Activated effector memory CD4-positive, alpha-beta T cell treated with anti-CD3 and anti-CD28 coated beads, Interleukin-2, amount 50 U/mL, for 16 hours (primary cell): Measurements from ENCODE around the gene PSMD1.

Experiments
- DNase-seq: peaks from one replicate; pipeline ENCODE4 v3.0.0-alpha.2; 2020

The PSMD1 gene

GRCh38 chr2:231189171-231189530, 132.5 kb downstream of the PSMD1 start:
- no peak for DNase-seq

DNA sequence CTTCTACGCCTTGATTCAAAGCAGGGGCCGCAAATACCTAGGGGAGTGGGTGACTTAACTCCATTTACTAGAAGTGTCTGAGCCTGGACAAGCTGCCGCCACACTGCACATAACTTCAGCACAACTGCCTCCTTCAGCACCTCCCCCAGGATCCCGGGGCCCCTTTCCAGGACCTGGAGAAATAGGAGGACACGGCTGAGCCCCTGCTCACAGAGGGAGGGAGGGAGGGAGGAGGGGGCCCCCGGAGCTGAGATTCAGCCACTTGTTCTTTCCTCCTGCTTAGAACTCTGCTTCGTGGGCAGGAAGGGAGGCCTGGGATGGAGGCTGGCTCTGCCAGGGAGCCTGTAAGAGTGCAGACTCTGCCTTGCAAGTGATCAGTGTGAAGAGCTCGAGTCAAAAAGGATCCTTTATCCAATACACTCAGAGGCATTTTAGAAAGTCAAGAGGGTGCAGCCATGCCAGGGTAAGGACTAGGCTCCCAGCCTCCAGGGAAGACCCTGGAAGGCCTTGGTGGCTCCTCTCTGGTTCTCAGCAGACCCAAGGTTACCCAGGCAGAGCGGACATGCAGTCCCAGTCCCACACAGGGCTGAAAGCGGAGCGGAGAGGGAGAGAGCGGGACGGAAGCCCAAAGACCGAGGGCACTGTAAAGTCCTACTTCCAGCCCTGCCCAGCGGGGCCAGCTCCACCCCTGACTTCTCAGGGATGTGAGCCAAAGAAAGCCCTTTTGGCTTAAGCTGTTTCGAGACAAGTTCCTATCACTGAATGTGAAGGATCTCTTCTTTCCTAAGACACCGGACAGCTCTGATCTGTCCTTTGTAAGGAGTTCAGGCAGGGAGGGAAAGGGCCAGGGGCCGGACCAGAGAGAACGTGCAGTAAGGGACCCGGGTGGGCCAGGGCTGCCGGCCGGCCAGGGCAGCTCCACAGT, 133.2 kb downstream of the PSMD1 start:
- DNase-seq, result no peak

DNA sequence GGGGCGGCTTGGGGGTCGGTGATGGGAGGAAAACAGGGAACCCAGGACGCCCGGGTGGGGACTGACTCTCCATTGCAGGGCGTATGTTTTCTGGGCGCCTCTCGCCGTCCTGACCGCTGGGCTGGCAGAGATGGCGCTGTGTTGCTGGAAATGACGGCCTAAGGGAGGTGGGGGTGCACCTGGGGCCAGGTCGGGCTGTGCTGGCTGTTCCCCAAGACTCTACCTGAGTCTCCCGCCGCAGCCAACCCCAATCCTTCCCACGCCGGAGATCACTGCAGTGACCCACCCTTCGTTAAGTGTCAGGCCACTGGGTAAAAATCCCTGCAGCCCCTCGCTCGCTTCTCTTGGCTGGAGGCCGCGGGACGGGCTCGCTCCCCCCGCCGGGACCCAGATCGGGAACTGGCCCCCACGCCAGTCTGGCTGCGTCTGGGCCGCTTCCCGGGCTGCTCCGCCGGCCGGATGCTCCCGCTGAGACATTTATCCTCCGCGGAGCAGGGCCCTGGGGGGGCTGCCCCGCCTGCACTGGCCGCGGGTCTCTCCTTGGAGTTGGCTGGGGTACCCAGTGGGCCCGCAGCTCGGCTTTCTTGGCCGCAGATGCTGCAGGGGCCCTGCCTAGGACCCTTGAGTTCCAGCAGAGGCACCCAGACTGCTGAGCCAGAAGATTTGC, 134.0 kb downstream of the PSMD1 start:
- no peak for DNase-seq

DNA sequence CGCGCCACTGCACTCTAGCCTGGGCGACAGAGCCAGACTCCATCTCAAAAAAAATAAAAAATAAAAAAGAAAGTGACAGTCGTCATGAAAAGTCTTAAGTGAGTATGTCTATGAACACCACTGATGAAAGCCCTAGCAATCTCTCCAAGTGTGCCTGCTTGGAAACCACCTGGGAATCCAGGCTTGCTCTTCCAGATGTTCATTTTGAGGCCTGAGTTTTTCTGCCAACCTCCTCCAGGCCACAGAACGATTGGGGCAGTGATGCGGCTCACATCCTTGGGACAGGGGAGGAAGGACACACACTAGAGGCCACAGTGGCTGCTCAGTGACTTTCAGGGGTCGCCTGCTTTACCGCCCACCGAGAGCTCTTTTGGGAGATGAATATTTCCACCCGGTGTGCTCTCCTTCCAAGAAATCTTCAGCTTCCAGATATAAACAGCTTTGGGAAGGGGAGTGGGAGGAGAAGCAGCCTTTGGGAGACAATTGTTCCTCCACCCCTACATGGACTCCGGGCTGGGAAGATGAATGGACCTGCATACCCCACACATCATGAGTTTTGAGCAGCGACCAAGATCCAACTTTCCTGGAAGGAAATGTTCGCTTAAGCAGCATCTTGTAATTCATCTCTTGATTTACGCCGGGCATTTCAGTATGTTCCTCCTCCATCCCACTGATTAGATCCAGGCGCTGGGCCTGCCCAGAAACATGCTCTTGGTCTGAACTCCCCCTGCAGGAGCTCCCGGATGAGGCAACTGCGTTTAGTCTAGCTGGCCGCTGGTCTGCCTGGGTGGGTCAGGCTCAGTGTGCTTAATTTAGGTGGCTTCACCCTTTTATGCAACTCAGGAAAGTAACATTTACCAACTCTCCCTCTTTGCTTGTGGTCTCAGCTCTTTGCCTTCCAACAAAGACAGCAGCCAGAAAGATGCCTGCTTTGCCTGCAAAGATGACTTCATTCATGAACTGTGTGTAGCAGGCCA, 135.5 kb downstream of the PSMD1 start:
- DNase-seq, result no peak

DNA sequence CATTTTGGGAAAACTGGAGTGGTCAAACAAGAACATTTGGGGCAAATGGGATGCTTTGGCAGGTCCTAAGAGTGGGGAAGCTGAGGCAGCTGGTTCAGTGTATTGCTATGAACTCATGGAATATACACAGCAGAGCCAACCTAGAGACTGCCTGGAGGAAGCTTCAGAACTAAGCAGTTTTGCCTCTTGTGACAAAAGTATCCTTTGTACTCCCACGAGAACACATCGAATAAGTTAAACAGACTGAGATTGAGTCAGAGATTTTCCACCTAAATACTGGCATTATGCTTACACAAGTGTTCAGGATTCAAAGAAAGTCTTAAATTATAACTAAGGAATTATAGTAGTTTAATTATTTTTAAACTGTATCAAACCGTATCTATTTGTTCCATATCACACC, 136.5 kb downstream of the PSMD1 start:
- DNase-seq, result no peak

GRCh38 chr2:231196592-231196991, 139.9 kb downstream of the PSMD1 start:
- peak; percentile 13 for DNase-seq

DNA sequence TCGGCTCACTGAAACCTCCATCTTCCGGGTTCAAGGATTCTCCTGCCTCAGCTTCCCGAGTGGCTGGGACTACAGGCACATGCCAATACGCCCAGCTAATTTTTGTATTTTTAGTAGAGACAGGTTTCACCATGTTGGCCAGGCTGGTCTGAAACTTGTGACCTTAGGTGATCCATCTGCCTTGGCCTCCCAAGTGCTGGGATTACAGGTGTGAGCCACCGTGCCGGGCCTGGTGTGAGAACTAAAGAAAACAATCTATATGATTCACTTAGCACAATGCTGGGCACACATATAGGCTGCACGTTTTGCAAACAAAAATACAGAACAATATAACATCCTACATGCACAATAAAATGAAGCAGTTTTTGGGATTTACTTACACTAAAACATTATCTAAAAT, 140.5 kb downstream of the PSMD1 start:
- peak; percentile 21 for DNase-seq

- peak; percentile 62 for DNase-seq
These were observed 141.1 kb downstream of the PSMD1 start for GRCh38 chr2:231197706-231198290.

DNA sequence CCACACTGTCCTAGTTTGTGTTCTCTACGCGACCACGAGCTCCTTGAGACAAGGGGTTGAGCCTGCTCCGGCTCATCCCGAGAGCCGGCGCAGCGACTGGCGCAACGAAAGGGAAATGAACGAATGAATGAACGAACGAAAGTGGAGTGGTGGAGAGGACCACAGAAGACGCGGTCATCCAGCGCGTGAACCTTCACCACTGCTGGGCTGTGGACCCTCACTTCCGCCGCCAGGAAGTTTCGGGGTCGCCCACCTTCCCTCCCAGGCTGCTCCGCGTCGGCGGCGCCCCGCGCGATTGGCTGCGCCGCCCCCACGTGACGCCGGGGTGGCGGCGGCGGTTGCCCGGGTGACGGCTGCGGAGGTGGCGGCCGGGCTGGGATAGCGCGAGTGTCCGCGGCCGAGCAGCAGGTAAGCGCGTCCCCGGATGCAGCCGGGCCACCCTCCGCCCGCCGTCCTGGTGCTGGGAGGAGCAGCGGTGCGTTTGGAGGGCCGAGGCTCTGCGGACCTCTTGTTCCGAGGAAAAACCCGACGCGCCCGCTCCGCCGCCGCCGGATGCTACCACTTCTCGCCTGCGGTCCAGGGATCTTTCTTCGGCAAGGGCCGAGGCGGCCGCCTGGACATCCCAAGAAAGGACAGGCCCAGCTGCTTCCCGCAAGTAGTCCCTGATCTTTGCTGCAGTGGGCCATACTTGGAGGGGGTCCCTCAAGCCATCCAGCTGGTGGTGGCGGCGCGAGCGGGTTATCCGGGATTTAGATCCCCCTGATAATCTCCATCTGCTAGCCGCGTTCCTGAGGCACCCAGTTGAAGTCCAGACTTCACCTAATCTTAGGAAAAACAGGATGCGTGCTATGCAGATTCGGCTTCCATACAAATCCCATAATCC, 141.9 kb downstream of the PSMD1 start, which contains the start of gene ARMC9:
Gene ARMC9, plus strand, starts transcription at position 341 of the 883 bp plus-strand sequence. CDS start 7,608 bp downstream, outside the sequence.
- DNase-seq, result peak; percentile 91

DNA sequence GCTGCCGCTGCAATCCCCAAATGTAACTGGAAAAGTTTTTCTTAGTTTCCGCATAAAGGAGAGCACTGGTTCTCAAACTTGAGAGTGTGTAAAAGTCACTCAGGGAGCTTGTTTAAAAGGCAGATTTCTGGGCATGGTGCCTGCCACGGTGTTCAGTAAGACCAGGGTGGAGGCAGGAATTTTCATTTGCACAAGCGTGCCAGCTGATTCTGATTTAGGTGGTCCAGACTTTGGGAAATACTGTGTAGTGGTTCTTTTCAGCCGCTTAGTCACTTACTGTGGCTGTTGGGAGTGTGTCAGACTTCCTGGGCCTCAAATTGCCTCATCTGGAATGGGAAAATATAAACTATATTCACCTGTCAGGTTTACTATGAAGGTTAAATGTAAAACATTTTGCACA, 142.6 kb downstream of the PSMD1 start:
- DNase-seq, result no peak

- no peak for DNase-seq
These were observed 144.3 kb downstream of the PSMD1 start for GRCh38 chr2:231200805-231201474.

- DNase-seq, result no peak
These were observed 144.8 kb downstream of the PSMD1 start for GRCh38 chr2:231201475-231201814.

GRCh38 chr2:231203087-231203486, 146.4 kb downstream of the PSMD1 start:
- DNase-seq, result no peak

GRCh38 chr2:231204146-231204545, 147.5 kb downstream of the PSMD1 start:
- DNase-seq, result no peak

DNA sequence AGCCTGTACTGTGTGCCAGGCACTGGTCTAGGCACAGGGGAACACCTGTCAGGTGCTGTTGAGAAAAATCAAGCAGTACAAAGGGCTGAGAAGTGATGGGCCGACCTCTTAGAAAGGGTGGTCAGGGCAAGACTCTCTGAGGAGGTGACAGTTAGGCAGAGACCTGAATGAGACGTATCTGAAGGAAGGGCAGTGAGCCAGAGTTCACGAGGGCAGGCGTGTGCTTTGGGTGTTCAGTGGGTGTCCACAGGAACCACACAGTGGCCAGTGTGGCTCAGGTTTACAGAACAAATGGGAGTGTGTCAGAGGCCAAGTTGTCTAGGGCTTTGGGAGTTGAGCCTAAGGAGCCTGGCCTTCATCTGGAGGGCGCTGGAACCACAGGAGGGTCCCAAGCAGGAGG, 147.9 kb downstream of the PSMD1 start:
- no peak for DNase-seq

- no peak for DNase-seq
These were observed 151.1 kb downstream of the PSMD1 start for GRCh38 chr2:231207734-231208133.

DNA sequence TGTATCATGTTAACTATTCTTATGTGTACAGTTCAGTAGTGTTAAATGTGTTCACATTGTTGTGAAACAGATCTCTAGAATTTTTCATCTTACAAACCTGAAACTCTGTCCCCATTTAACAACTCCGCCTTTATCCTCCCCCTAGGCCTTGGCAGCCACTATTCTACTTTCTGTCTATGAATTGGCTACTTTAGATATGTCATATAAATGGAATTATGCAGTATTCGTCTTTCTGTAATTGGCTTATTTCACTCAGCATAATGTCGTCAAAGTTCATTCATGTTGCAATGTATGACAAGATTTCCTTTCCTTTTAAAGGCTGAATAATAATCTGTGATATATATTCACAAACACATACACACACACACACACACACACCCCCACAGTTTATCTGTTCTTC, 154.1 kb downstream of the PSMD1 start:
- no peak for DNase-seq

DNA sequence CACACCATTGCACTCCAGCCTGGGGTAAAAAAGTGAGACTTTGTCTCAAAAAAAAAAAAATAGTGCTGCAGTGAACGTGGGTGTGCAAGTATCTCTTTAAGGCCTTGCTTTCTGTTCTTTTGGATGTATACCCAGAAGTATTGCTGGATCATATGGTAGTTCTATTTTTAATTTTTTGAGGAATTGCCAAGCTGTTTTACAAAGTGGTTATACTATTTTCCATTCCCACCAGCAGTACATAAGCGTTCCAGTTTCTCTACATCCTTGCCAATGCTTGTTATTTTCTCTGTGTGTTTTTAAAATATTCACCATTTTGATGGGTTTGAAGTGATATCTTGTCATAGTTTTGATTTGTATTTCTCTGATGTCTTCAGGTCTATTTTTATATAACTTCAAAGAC, 154.8 kb downstream of the PSMD1 start:
- DNase-seq, result no peak

GRCh38 chr2:231212329-231212845, 155.7 kb downstream of the PSMD1 start:
- DNase-seq, result no peak

DNA sequence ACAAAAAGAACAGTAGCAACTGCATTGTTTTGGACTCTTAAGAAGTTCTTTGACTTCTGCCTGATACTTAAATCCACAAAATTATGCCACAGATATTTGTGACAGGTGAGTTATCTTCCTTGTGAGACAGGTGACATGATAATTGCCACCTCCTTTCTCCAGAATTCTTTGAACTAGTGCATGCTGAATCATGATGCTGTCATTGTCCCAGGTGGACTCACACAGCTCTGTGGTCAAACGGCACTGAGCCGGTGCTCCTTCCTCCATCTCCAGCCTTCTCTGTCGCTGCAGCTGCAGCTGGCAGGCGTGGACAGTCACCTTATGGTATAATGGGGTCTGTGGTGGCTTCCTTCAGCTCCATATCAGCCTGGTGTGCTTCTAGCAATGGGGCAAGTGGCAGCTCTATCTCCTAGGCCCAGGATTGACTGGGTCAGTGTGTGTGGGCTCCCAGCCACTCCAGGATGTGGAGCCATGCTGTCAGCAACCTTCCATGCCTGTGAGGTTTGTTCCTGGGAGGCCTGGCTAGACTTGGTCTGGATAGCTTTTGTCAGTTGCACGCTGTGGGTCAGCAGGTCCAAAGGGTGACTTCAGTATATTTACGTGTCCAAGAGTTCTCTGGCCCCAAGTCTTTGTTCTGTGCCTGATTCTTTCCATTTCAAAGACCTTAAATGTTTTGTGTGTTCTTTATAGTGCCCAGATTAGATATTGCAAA, 157.4 kb downstream of the PSMD1 start:
- no peak for DNase-seq
